C4-2B (cell line): ENCODE results near the gene ACP1.

ENCODE experiments used
- CTCF ChIP-seq: fragments of 450-650 bp; conservative IDR thresholded peaks from 2 replicates; pipeline ENCODE4 v1.5.1; 2017; ENCODE audit warnings: mild to moderate bottlenecking
- ZFX ChIP-seq: fragments of 450-650 bp; IDR thresholded peaks from 2 replicates; pipeline ENCODE4 v1.6.1; 2017

GRCh38 chr2:316381-316780 is 51.6 kb downstream of the ACP1 start:
- TF ChIP-seq CTCF, result no peak
- TF ChIP-seq ZFX, result no peak
